ENCODE measurements around the gene MCRIP1.

- no peak for TF ChIP-seq POLR2AphosphoS5 (IDR thresholded peaks at IDR 0.05; ENCODE audit: low read depth, low read length)
- no peak for TF ChIP-seq SIN3A (IDR thresholded peaks at IDR 0.05; ENCODE audit: borderline replicate concordance, insufficient read depth, low read depth, low read length)
- no peak for TF ChIP-seq CTCF (IDR thresholded peaks at IDR 0.05)
- no peak for TF ChIP-seq REST (IDR thresholded peaks at IDR 0.05; ENCODE audit: insufficient read depth in 1 of 2, low read depth in 2 of 2, low read length in 1 of 2)
- TF ChIP-seq TCF7L2 (IDR thresholded peaks at IDR 0.05; ENCODE audit: low read depth, low read length), result no peak
Observed at GRCh38 chr17:81865358-81865732, 32.3 kb upstream of the MCRIP1 start.
